Liver (tissue), 9 donors: ENCODE measurements around the gene LSAMP. TPM values are rescaled to one million over a fixed set of nuclear protein-coding genes. Genes with fewer than 3 reads are reported as not detected.

Experiments used
- DNase-seq: peaks from one replicate; pipeline ENCODE4 v3.0.0-alpha.2; 2017; ENCODE audit warnings: low spot score
- H3K27ac ChIP-seq, 2 donors: one replicate each; pipeline ENCODE4 v1.7.0; 2013; ENCODE audit warnings: inconsistent platforms in 2 of 2, low read length in 2 of 2, control low read depth in 1 of 2, low read depth in 1 of 2, mild to moderate bottlenecking in 1 of 2
- H3K27me3 ChIP-seq, 4 donors: one replicate each; pipeline versions ENCODE4 v1.6.1 to v1.7.0; 2013; ENCODE audit warnings: low read length in 3 of 4, inconsistent platforms in 1 of 4, mild to moderate bottlenecking in 1 of 4, moderate library complexity in 1 of 4; ENCODE audit not compliant: control insufficient read depth in 4 of 4, insufficient read depth in 4 of 4
- H3K36me3 ChIP-seq, 4 donors: one replicate each; pipeline versions ENCODE4 v1.6.1 to v1.7.0; 2013; ENCODE audit warnings: low read length in 3 of 4, mild to moderate bottlenecking in 3 of 4, low read depth in 1 of 4, moderate library complexity in 1 of 4; ENCODE audit not compliant: control insufficient read depth in 4 of 4, insufficient read depth in 3 of 4
- H3K4me1 ChIP-seq, 4 donors: one replicate each; pipeline versions ENCODE4 v1.6.1 to v1.7.0; 2013; ENCODE audit warnings: low read length in 3 of 4, mild to moderate bottlenecking in 3 of 4, moderate library complexity in 1 of 4; ENCODE audit not compliant: control insufficient read depth in 4 of 4, insufficient read depth in 4 of 4
- H3K4me3 ChIP-seq, 3 donors: one replicate each; pipeline versions ENCODE4 v1.6.1 to v1.7.0; 2013; ENCODE audit warnings: low read length in 3 of 3, control low read depth in 1 of 3, low read depth in 1 of 3, mild to moderate bottlenecking in 1 of 3
- H3K9ac ChIP-seq, 2 donors: one replicate each; pipeline ENCODE4 v1.7.0; 2013; ENCODE audit warnings: low read length in 2 of 2, mild to moderate bottlenecking in 2 of 2, moderate library complexity in 2 of 2, control low read depth in 1 of 2, low read depth in 1 of 2
- H3K9me3 ChIP-seq, 4 donors: one replicate each; pipeline versions ENCODE4 v1.6.1 to v1.7.0; 2013; ENCODE audit warnings: low read length in 3 of 4; ENCODE audit not compliant: control insufficient read depth in 4 of 4
- FOXA1 ChIP-seq: IDR thresholded peaks from 2 replicates; pipeline ENCODE4 v1.6.1; 2016; ENCODE audit warnings: antibody characterized with exemption
- FOXA2 ChIP-seq: IDR thresholded peaks from 2 replicates; pipeline ENCODE4 v1.6.1; 2016; ENCODE audit warnings: antibody characterized with exemption
- GABPA ChIP-seq, 2 donors: IDR thresholded peaks in 1 of 2; conservative IDR thresholded peaks in 1 of 2; 2 replicates each; pipeline ENCODE4 v1.6.1; 2016; ENCODE audit warnings: antibody characterized with exemption in 2 of 2, mild to moderate bottlenecking in 1 of 2, moderate library complexity in 1 of 2
- HNF4A ChIP-seq, 2 donors: conservative IDR thresholded peaks; 2 replicates each; pipeline ENCODE4 v1.6.1; 2016; ENCODE audit warnings: antibody characterized with exemption in 2 of 2, mild to moderate bottlenecking in 2 of 2
- HNF4G ChIP-seq: IDR thresholded peaks from 2 replicates; pipeline ENCODE4 v1.6.1; 2016; ENCODE audit warnings: antibody characterized with exemption
- JUND ChIP-seq, 2 donors: IDR thresholded peaks; 2 replicates each; pipeline ENCODE4 v1.6.1; 2016; ENCODE audit warnings: antibody characterized with exemption in 2 of 2
- NR2F2 ChIP-seq: IDR thresholded peaks from 2 replicates; pipeline ENCODE4 v1.6.1; 2016; ENCODE audit warnings: antibody characterized with exemption
- RAD21 ChIP-seq, 2 donors: IDR thresholded peaks; 2 replicates each; pipeline ENCODE4 v1.6.1; 2016; ENCODE audit warnings: antibody characterized with exemption in 2 of 2, mild to moderate bottlenecking in 2 of 2
- RXRA ChIP-seq, 2 donors: IDR thresholded peaks; 2 replicates each; pipeline ENCODE4 v1.6.1; 2017 to 2018; ENCODE audit warnings: antibody characterized with exemption in 2 of 2, mild to moderate bottlenecking in 1 of 2
- TAF1 ChIP-seq: conservative IDR thresholded peaks from 2 replicates; pipeline ENCODE4 v1.6.1; 2016; ENCODE audit warnings: antibody characterized with exemption, mild to moderate bottlenecking
- YY1 ChIP-seq: IDR thresholded peaks from 2 replicates; pipeline ENCODE4 v1.6.1; 2016; ENCODE audit warnings: antibody characterized with exemption, mild to moderate bottlenecking
- WGBS: extraction: QIAGEN DNeasy Blood & Tissue Kit; methylation state at CpG from one replicate; pipeline ENCODE4 v1.1.7; 2013; 5-methylcytosine and 5-hydroxymethylcytosine counted together
- polyA plus RNA-seq, 2 donors: library from polyadenylated mRNA; stranded (reverse) in 1 of 2; unstranded in 1 of 2; fragments of 200-250 nt in 1 of 2; fragments of >200 nt in 1 of 2; fragmentation: Nextera tagmentation in 1 of 2; extraction: Ambion mirVana in 1 of 2; gene quantifications; one replicate each; pipeline versions ENCODE4 v1.2.1 to v1.2.3, GENCODE V29; 2013 to 2015
- total RNA-seq, 2 donors: library from RNA; depleted of rRNA; stranded (reverse); fragments of >200 nt; gene quantifications; one replicate each; pipeline ENCODE4 v1.2.3, GENCODE V29; 2014
- TF ChIP-seq, protein P1 (sequence below): IDR thresholded peaks from 2 replicates; pipeline ENCODE4 v1.6.1; 2016; ENCODE audit warnings: antibody characterized with exemption, mild to moderate bottlenecking
- TF ChIP-seq, protein P2 (sequence below): fragments of 150-350 bp; IDR thresholded peaks from 2 replicates; pipeline ENCODE4 v1.5.1; 2017; ENCODE audit warnings: improper control_type of control experiment, low read depth, low read length; ENCODE audit not compliant: missing input control
- TF ChIP-seq, protein P3 (sequence below): IDR thresholded peaks from 2 replicates; pipeline ENCODE4 v1.6.1; 2016; ENCODE audit warnings: antibody characterized with exemption
- TF ChIP-seq, protein P4 (sequence below): IDR thresholded peaks from 2 replicates; pipeline ENCODE4 v1.6.1; 2016; ENCODE audit warnings: antibody characterized with exemption
- TF ChIP-seq, protein P5 (sequence below): IDR thresholded peaks from 2 replicates; pipeline ENCODE4 v1.6.1; 2016; ENCODE audit warnings: antibody characterized with exemption
- donor health status: healthy.
- donor health status: healthy.
- donor health status: healthy.
- donor health status: healthy.
- donor health status: healthy.

Gene LSAMP
- total and polyA plus RNA-seq, 4 donors, result 0.01 to 0.17 (median 0.06) TPM

DNA sequence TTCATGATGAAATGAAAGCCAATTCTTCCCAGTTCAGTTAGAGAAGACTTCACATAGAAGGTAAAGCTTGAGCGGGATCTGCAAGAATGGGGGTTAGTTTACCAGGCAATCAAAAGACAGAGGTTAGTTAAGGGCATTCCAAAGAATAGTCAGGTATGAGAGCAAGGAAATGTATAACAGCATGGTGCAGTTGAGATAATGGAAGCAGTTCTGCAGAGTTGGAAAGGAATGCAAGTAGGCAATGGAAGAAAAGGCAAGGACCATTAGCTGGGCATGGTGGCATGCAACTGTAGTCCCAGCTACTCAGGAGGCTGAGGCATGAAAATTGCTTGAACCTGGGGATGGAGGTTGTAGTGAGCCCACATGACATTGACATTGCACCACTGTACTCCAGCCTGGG, 55.0 kb downstream of the LSAMP start:
- H3K36me3 ChIP-seq, result no peaks in the 10 kb centered on the region

DNA sequence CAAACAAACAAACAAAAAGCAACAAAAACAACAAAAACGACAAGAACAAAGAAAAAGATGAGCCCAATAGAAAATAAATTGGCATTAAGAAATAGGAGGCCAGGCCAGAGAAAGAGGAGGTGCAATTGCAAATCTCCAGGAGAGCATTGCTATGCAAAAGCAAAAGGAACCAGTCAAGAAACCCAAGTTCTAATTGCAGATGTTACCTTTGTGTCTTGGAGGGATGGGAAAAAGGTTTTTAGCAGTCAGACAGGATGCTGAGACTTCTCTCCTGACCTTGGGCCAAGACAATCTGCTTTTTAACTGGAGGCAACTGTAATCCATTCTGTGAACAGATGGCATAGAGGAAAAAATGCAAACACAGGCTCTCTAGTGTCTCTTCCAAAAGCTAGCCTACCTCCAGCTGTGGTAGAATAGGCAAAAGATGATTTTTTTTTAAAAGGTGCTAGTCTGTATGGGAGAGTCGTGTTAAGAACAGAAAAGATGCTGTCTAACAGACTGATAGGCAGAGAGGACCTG, 56.4 kb downstream of the LSAMP start:
- no peaks in the 10 kb centered on the region for H3K27me3 ChIP-seq
- H3K27ac ChIP-seq, result no peak overlapping the region
- TF ChIP-seq, protein P1, sequence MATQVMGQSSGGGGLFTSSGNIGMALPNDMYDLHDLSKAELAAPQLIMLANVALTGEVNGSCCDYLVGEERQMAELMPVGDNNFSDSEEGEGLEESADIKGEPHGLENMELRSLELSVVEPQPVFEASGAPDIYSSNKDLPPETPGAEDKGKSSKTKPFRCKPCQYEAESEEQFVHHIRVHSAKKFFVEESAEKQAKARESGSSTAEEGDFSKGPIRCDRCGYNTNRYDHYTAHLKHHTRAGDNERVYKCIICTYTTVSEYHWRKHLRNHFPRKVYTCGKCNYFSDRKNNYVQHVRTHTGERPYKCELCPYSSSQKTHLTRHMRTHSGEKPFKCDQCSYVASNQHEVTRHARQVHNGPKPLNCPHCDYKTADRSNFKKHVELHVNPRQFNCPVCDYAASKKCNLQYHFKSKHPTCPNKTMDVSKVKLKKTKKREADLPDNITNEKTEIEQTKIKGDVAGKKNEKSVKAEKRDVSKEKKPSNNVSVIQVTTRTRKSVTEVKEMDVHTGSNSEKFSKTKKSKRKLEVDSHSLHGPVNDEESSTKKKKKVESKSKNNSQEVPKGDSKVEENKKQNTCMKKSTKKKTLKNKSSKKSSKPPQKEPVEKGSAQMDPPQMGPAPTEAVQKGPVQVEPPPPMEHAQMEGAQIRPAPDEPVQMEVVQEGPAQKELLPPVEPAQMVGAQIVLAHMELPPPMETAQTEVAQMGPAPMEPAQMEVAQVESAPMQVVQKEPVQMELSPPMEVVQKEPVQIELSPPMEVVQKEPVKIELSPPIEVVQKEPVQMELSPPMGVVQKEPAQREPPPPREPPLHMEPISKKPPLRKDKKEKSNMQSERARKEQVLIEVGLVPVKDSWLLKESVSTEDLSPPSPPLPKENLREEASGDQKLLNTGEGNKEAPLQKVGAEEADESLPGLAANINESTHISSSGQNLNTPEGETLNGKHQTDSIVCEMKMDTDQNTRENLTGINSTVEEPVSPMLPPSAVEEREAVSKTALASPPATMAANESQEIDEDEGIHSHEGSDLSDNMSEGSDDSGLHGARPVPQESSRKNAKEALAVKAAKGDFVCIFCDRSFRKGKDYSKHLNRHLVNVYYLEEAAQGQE, result no peak
- TF ChIP-seq, protein P2, sequence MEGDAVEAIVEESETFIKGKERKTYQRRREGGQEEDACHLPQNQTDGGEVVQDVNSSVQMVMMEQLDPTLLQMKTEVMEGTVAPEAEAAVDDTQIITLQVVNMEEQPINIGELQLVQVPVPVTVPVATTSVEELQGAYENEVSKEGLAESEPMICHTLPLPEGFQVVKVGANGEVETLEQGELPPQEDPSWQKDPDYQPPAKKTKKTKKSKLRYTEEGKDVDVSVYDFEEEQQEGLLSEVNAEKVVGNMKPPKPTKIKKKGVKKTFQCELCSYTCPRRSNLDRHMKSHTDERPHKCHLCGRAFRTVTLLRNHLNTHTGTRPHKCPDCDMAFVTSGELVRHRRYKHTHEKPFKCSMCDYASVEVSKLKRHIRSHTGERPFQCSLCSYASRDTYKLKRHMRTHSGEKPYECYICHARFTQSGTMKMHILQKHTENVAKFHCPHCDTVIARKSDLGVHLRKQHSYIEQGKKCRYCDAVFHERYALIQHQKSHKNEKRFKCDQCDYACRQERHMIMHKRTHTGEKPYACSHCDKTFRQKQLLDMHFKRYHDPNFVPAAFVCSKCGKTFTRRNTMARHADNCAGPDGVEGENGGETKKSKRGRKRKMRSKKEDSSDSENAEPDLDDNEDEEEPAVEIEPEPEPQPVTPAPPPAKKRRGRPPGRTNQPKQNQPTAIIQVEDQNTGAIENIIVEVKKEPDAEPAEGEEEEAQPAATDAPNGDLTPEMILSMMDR, result no peak
- TF ChIP-seq HNF4G (no peak), JUND (IDR thresholded peaks at IDR 0.05) (no peak), RAD21 (IDR thresholded peaks at IDR 0.05) (no peak), GABPA (IDR thresholded peaks at IDR 0.05 in 1 of 2, conservative IDR thresholded peaks at IDR 0.05 in 1 of 2) (no peak), NR2F2 (no peak), FOXA2 (no peak), YY1 (no peak), TAF1 (no peak), HNF4A (conservative IDR thresholded peaks at IDR 0.05) (no peak), RXRA (IDR thresholded peaks at IDR 0.05) (no peak)
- TF ChIP-seq, protein P3, sequence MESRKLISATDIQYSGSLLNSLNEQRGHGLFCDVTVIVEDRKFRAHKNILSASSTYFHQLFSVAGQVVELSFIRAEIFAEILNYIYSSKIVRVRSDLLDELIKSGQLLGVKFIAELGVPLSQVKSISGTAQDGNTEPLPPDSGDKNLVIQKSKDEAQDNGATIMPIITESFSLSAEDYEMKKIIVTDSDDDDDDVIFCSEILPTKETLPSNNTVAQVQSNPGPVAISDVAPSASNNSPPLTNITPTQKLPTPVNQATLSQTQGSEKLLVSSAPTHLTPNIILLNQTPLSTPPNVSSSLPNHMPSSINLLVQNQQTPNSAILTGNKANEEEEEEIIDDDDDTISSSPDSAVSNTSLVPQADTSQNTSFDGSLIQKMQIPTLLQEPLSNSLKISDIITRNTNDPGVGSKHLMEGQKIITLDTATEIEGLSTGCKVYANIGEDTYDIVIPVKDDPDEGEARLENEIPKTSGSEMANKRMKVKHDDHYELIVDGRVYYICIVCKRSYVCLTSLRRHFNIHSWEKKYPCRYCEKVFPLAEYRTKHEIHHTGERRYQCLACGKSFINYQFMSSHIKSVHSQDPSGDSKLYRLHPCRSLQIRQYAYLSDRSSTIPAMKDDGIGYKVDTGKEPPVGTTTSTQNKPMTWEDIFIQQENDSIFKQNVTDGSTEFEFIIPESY, result no peak
- TF ChIP-seq, protein P4, sequence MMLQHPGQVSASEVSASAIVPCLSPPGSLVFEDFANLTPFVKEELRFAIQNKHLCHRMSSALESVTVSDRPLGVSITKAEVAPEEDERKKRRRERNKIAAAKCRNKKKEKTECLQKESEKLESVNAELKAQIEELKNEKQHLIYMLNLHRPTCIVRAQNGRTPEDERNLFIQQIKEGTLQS, result no peak
- H3K4me3 ChIP-seq, result no peak overlapping the region
- no peak for DNase-seq
- H3K9ac ChIP-seq, result no peak overlapping the region
- no peaks in the 10 kb centered on the region for H3K36me3 ChIP-seq
- H3K4me1 ChIP-seq, result no peaks in the 10 kb centered on the region
- H3K9me3 ChIP-seq, result no peaks in the 10 kb centered on the region
- WGBS, result 22% methylated on average over 2 of the region's 2 CpGs

More for the DNA sequence above, 55.0 kb downstream of the LSAMP start:
- no peak for DNase-seq
- no peaks in the 10 kb centered on the region for H3K9me3 ChIP-seq
- H3K27me3 ChIP-seq, result no peaks in the 10 kb centered on the region
- no peak overlapping the region for H3K9ac ChIP-seq
- H3K4me3 ChIP-seq, result no peak overlapping the region
- H3K4me1 ChIP-seq, result no peaks in the 10 kb centered on the region
- no peak for TF ChIP-seq FOXA1
- no peak for TF ChIP-seq FOXA2
- TF ChIP-seq TAF1, result no peak
- no peak for TF ChIP-seq RAD21 (IDR thresholded peaks at IDR 0.05)
- TF ChIP-seq, protein P5, sequence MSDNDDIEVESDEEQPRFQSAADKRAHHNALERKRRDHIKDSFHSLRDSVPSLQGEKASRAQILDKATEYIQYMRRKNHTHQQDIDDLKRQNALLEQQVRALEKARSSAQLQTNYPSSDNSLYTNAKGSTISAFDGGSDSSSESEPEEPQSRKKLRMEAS, result no peak
- TF ChIP-seq, protein P2, result no peak
- 97% methylated on average over 1 of the region's 1 CpG for WGBS
- H3K27ac ChIP-seq, result no peak overlapping the region
